Measurements from ENCODE around the gene ATAD2B. TPM values are rescaled to one million over a fixed set of nuclear protein-coding genes. Genes with fewer than 3 reads are reported as not detected.
"Not testable (repeated sequence)": the region's sequence is repeated elsewhere in the genome, so short reads cannot be mapped to it uniquely, and the experiment has no call there.

Gene ATAD2B
- total and polyA plus RNA-seq, 2 experiments from 2014 or later: 4.8 to 6.7 TPM

DNA sequence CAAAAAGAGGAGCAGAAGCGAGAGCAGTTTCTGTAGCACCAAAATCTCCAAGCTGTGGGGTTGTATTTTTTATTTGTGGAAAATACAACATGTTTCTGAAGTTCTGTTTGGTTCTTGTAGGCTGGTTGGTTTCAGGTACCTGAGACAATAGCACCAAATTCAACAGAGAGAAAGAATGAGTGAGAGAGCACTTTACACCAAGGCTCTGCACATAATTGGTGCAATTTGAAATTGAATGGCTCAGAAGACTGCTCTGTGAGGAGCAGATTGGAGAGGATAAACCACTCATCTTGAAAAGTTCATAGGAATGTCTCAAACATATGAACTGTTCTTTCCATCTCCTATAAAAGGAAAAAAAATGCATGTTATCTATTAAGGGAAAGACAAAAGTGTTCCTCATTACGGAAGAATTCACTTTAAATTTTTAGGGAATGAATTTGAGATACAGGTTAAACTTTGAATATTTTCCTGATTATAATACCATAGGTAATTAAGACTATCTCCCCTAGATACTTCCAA, 175.1 kb downstream of the ATAD2B start:
- no peak overlapping the region for H3K4me3 ChIP-seq
- no peak overlapping the region for H3K27ac ChIP-seq
- WGBS, 2 experiments (ENCODE audit: low coverage in 1 of 2, low lambda C conversion rate in 2 of 2, missing lambda C conversion rate in 2 of 2): 96 to 98% methylated on average over 2 of the region's 2 CpGs
- H4K20me1 ChIP-seq (ENCODE audit: insufficient read depth): no peaks in the 10 kb centered on the region
- H3K4me1 ChIP-seq (ENCODE audit: insufficient read depth): peaks cover 18% of the 10 kb centered on the region; the same call in 1 of the 2 replicates
- H3K9ac ChIP-seq: no peak overlapping the region
- DNase-seq: peak; percentile 20
- no peaks in the 10 kb centered on the region for H3K9me2 ChIP-seq (ENCODE audit: insufficient read depth)
- no peaks in the 10 kb centered on the region for H3K27me3 ChIP-seq (replicated peaks; ENCODE audit: insufficient read depth)
- peaks cover 16% of the 10 kb centered on the region; the same call in 1 of the 2 replicates for H3K36me3 ChIP-seq (ENCODE audit: low read depth)
- H3K4me2 ChIP-seq (ENCODE audit: unreplicated experiment): no peak overlapping the region
- H3K79me2 ChIP-seq (ENCODE audit: insufficient read depth): no peaks in the 10 kb centered on the region; the same call in 1 of the 2 replicates
- TF ChIP-seq EZH2phosphoT487 (IDR thresholded peaks at IDR 0.05; ENCODE audit: insufficient read depth, low read depth) (no peak), EZH2 (IDR thresholded peaks at IDR 0.05; ENCODE audit: insufficient read depth, poor library complexity, severe bottlenecking) (no peak)
- no peaks in the 10 kb centered on the region for H3K9me3 ChIP-seq (ENCODE audit: low read depth)
- no peak overlapping the region for H2AFZ ChIP-seq
- H3F3A ChIP-seq (ENCODE audit: insufficient read depth): peaks cover 1% of the 10 kb centered on the region
- in situ Hi-C loops (cut with MboI): loop anchor here (25.0 kb wide), 1 partner anchor 365 kb away; the partner anchor contains the start of gene KLHL29

DNA sequence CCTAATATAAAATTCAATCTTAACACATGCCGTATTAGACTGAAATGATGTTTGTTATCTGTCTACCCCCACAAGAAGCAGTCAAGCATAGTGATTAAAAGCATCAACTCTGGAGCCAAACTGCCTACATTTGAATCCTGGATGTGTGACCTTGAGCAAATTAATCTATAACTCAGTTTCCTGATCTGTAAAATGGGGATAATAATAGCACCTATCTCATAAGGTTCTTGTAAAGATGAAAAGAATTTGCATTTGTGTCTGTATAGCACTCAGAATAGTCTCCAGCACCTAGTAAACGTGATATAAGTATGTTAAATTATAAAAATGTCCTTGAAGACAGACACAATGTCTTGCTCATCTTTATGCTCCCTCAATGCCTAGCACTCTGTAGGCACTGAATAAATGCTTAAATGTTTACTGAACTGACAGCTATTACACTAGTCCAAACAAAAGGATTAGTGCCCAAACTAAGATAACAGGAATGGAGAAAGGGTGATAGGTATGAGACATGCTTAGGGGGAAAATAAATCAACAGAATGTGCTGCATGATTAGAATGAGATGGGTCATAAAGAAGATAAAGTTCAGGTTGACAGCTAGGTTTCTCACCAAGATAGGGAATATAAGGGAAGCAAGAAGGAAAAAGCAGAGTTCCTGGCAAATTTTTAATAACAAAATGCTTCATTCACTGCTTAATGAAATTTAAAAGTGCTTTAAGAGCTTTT, 180.6 kb downstream of the ATAD2B start:
- Histone ChIP-seq H3K4me1 (ENCODE audit: insufficient read depth) (peaks cover 2% of the 10 kb centered on the region; the same call in 1 of the 2 replicates), H3K36me3 (ENCODE audit: low read depth) (0 out of 2 replicates have a peak, but pooled peaks cover 8% of the 10 kb centered on the region), H3K27me3 (replicated peaks; ENCODE audit: insufficient read depth) (no peaks in the 10 kb centered on the region), H3K4me2 (ENCODE audit: unreplicated experiment) (no peak overlapping the region), H3K27ac (no peak overlapping the region), H4K20me1 (ENCODE audit: insufficient read depth) (no peaks in the 10 kb centered on the region), H3K9me3 (ENCODE audit: low read depth) (no peaks in the 10 kb centered on the region), H2AFZ (no peak overlapping the region), H3K4me3 (no peak overlapping the region), H3K9me2 (ENCODE audit: insufficient read depth) (no peaks in the 10 kb centered on the region), H3K79me2 (ENCODE audit: insufficient read depth) (no peaks in the 10 kb centered on the region), H3F3A (ENCODE audit: insufficient read depth) (no peaks in the 10 kb centered on the region), H3K9ac (no peak overlapping the region)
- 54 to 75% methylated on average over 2 of the region's 2 CpGs for WGBS, 2 experiments (ENCODE audit: low coverage in 1 of 2, low lambda C conversion rate in 2 of 2, missing lambda C conversion rate in 2 of 2)
- no peak for DNase-seq
- TF ChIP-seq EZH2phosphoT487 (IDR thresholded peaks at IDR 0.05; ENCODE audit: insufficient read depth, low read depth) (no peak), EZH2 (IDR thresholded peaks at IDR 0.05; ENCODE audit: insufficient read depth, poor library complexity, severe bottlenecking) (no peak)
- in situ Hi-C loops (cut with MboI): no loop called here

DNA sequence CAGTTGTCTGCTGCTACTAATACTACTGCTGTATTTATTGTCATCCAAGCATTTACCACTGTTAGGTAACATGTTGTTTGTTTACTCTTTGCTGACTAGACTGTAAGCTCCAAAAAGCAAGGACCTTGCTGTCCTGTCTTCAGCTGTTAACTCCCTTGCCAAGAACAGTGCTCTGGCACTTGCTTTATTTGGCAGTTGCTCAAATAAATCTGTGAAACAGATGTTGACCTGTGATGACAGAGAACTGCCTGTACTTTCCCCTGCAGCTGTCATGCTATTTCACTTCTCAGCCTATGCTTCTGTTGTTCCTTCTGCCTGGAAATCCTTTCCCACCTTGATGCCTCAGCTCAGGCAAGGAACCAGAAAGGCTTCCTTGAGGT, 181.2 kb downstream of the ATAD2B start:
- H3K36me3 ChIP-seq (ENCODE audit: low read depth): 0 out of 2 replicates have a peak, but pooled peaks cover 5% of the 10 kb centered on the region
- no peak overlapping the region for H3K9ac ChIP-seq
- DNase-seq: peak; percentile 51
- H3K4me1 ChIP-seq (ENCODE audit: insufficient read depth): no peaks in the 10 kb centered on the region
- no peaks in the 10 kb centered on the region for H3K9me2 ChIP-seq (ENCODE audit: insufficient read depth)
- H3K4me3 ChIP-seq: no peak overlapping the region
- H3K79me2 ChIP-seq (ENCODE audit: insufficient read depth): no peaks in the 10 kb centered on the region
- no peaks in the 10 kb centered on the region for H3K9me3 ChIP-seq (ENCODE audit: low read depth)
- in situ Hi-C loops (cut with MboI): no loop called here
- no peak for TF ChIP-seq EZH2 (IDR thresholded peaks at IDR 0.05; ENCODE audit: insufficient read depth, poor library complexity, severe bottlenecking)
- no peak for TF ChIP-seq EZH2phosphoT487 (IDR thresholded peaks at IDR 0.05; ENCODE audit: insufficient read depth, low read depth)
- no peaks in the 10 kb centered on the region for H3K27me3 ChIP-seq (replicated peaks; ENCODE audit: insufficient read depth)
- no peak overlapping the region for H2AFZ ChIP-seq
- no peaks in the 10 kb centered on the region for H3F3A ChIP-seq (ENCODE audit: insufficient read depth)
- H4K20me1 ChIP-seq (ENCODE audit: insufficient read depth): no peaks in the 10 kb centered on the region
- no peak overlapping the region for H3K4me2 ChIP-seq (ENCODE audit: unreplicated experiment)
- no peak overlapping the region for H3K27ac ChIP-seq

- Histone ChIP-seq H3K27ac (no peak overlapping the region), H3K4me2 (ENCODE audit: unreplicated experiment) (no peak overlapping the region), H3K4me3 (no peak overlapping the region), H2AFZ (no peak overlapping the region), H3K9me2 (ENCODE audit: insufficient read depth) (no peaks in the 10 kb centered on the region), H3K27me3 (replicated peaks; ENCODE audit: insufficient read depth) (no peaks in the 10 kb centered on the region), H3K9me3 (ENCODE audit: low read depth) (no peaks in the 10 kb centered on the region), H3F3A (ENCODE audit: insufficient read depth) (no peaks in the 10 kb centered on the region), H3K79me2 (ENCODE audit: insufficient read depth) (no peaks in the 10 kb centered on the region), H3K36me3 (ENCODE audit: low read depth) (0 out of 2 replicates have a peak, but pooled peaks cover 5% of the 10 kb centered on the region), H3K9ac (no peak overlapping the region), H3K4me1 (ENCODE audit: insufficient read depth) (no peaks in the 10 kb centered on the region), H4K20me1 (ENCODE audit: insufficient read depth) (no peaks in the 10 kb centered on the region)
- DNase-seq: no peak
- WGBS, 2 experiments (ENCODE audit: low coverage in 1 of 2, low lambda C conversion rate in 2 of 2, missing lambda C conversion rate in 2 of 2): 53 to 54% methylated on average over 8 of the region's 8 CpGs
- TF ChIP-seq EZH2 (IDR thresholded peaks at IDR 0.05; ENCODE audit: insufficient read depth, poor library complexity, severe bottlenecking): no peak
- TF ChIP-seq EZH2phosphoT487 (IDR thresholded peaks at IDR 0.05; ENCODE audit: insufficient read depth, low read depth): no peak
- in situ Hi-C loops (cut with MboI): no loop called here
Measured at GRCh38 chr2:23745068-23745725, 181.7 kb downstream of the ATAD2B start.

GRCh38 chr2:23736783-23737182, 190.1 kb downstream of the ATAD2B start:
- H3F3A ChIP-seq (ENCODE audit: insufficient read depth); H4K20me1 ChIP-seq (ENCODE audit: insufficient read depth); H3K9me2 ChIP-seq (ENCODE audit: insufficient read depth); H3K27ac ChIP-seq; H3K4me1 ChIP-seq (ENCODE audit: insufficient read depth); H3K27me3 ChIP-seq (replicated peaks; ENCODE audit: insufficient read depth); in situ Hi-C loops (cut with MboI); H3K4me3 ChIP-seq; H3K9ac ChIP-seq; DNase-seq; H3K9me3 ChIP-seq (ENCODE audit: low read depth); H3K79me2 ChIP-seq (ENCODE audit: insufficient read depth); H2AFZ ChIP-seq; H3K4me2 ChIP-seq (ENCODE audit: unreplicated experiment); H3K36me3 ChIP-seq (ENCODE audit: low read depth): not testable (repeated sequence)
- 98% methylated on average over 9 of the region's 9 CpGs for WGBS, 2 experiments (ENCODE audit: low coverage in 1 of 2, low lambda C conversion rate in 2 of 2, missing lambda C conversion rate in 2 of 2)
